Measurements from ENCODE around the gene IRF9.

IRF9 gene

GRCh38 chr14:24176599-24176998 lies 15.5 kb downstream of the IRF9 start:
- in situ Hi-C loops (cut with MboI; ENCODE audit: low sequenced_read_pairs), result no loop called here

- in situ Hi-C loops (cut with MboI; ENCODE audit: low sequenced_read_pairs), result no loop called here
These were observed 16.2 kb downstream of the IRF9 start for GRCh38 chr14:24177041-24177825.

GRCh38 chr14:24177891-24178290 lies 16.8 kb downstream of the IRF9 start:
- in situ Hi-C loops (cut with MboI; ENCODE audit: low sequenced_read_pairs), result no loop called here

- in situ Hi-C loops (cut with MboI; ENCODE audit: low sequenced_read_pairs), result no loop called here
These were observed 17.5 kb downstream of the IRF9 start for GRCh38 chr14:24178399-24179178.

DNA sequence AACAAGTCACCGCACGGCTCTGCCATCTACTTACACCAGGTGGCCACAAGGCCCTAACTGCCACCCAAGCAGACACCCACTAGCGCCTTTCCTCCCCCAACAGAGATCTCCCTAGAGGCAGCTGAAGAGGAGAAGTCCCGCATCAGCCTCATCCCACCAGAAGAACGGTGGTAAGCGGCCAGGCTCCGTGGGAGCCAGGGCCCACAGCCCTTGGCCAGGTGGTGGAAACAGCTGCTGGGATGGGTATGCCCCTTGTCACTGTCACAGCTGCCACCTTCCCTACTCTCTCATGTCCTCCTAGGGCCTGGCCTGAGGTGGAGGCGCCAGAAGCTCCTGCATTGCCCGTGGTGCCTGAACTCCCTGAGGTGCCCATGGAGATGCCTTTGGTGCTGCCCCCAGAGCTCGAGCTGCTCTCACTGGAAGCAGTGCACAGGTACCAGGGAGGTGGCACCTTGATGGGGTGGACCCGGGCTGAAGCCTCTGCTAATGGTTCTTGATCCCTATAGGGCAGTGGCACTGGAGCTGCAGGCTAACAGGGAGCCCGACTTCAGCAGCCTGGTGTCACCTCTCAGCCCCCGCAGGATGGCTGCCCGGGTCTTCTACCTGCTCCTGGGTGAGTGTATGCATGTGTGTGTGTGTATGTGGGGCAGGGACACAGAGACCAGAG lies 18.4 kb downstream of the IRF9 start:
- in situ Hi-C loops (cut with MboI; ENCODE audit: low sequenced_read_pairs), result no loop called here

GRCh38 chr14:24179961-24180796 lies 19.1 kb downstream of the IRF9 start:
- in situ Hi-C loops (cut with MboI; ENCODE audit: low sequenced_read_pairs), result no loop called here

DNA sequence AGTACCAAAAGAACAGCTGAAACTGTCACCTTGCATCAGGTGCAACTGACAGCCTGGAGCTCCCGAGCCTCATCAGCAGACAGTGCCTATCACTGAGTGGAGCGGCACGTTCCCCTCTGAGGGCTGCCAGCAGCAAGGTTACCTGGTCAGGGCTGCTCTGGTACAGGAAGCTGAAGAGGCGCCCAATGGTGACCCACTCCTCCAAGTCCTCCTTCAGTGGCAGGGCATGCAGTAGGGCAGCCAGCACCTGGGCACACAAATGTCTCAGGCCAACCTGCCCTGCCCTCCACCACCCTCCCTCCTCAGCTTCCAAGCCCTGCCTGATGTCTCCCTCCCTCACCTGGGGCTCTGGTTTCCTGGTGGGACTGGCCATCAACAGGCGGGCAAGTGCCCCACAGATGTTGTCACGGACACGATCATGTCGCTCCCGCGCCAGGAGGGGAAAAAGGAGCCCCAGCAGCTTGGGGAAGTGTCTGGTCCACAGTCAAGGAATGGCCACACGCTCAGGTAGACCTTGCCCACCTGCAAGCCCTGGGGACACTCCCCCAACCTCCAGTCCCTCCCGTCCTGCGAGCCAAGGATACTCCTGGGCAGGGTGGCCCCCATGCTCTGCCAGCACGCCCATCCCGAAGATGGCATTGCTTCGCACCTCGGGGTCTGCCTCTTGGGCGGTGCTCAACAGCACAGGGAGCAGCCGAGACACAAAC lies 20.5 kb downstream of the IRF9 start:
- in situ Hi-C loops (cut with MboI; ENCODE audit: low sequenced_read_pairs), result no loop called here

- in situ Hi-C loops (cut with MboI; ENCODE audit: low sequenced_read_pairs), result no loop called here
These were observed 21.2 kb downstream of the IRF9 start for GRCh38 chr14:24182110-24182882.

DNA sequence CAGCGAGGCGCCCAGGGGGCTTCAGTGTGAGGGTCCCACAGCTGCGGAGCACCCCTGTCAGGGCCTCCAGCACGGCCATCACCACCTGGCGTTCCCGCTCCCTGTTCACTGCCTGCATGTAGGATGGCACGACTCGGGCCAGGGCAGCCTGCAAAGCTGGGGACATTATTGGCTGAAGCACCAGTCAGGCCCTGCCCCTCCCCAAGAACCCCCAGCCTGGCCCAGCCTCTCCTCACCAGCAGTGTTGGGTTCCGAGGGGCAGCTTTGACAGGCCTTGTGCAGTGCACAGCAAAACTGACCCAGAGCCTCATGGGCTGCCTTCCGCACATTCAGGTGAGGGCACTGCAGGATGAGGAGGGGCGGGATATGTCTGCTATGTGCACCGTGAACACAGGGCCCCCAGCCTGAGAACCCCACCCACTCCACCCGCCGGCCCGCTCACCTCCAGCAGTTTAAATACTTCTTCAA lies 22.0 kb downstream of the IRF9 start:
- in situ Hi-C loops (cut with MboI; ENCODE audit: low sequenced_read_pairs), result no loop called here

GRCh38 chr14:24184104-24184970 lies 23.3 kb downstream of the IRF9 start:
- in situ Hi-C loops (cut with MboI; ENCODE audit: low sequenced_read_pairs), result no loop called here

DNA sequence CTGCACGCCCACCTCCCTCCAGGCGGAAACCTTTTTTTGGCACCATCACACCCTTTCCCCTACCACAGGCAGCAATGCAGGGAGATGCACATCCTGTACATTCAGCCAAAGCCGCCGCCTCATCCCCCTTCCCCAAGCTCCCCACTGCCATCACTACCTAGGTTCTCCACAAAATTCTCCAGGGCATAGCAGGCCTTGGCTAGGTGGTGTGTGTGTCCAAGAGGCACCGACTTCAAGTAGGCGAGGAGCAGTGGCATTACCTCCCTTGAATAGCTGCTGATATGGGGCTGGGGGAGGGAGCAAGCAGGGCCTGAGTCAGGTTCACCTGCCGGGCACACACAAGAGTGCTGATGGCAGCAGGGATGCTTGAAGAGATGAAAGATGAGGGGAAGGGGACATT lies 24.0 kb downstream of the IRF9 start:
- in situ Hi-C loops (cut with MboI; ENCODE audit: low sequenced_read_pairs), result no loop called here

DNA sequence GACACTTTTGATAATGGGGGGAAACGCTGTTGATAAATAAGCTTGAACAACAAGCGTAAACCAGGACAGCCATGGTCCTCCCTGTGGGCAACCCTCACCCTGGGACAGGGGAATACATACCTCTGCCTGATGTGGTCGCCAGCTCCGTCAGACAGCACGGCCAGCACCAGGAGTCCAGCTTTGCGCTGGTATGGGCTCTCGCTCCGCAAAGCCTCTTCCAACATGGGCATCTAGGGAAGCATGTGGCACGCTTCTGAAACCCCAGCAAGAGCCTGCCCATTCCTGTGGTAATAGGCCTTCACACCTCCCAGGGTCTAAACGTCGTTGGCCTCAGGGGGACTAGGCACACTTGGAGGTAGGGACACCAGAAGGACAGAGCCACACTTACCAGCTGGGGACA lies 24.7 kb downstream of the IRF9 start:
- in situ Hi-C loops (cut with MboI; ENCODE audit: low sequenced_read_pairs), result no loop called here

DNA sequence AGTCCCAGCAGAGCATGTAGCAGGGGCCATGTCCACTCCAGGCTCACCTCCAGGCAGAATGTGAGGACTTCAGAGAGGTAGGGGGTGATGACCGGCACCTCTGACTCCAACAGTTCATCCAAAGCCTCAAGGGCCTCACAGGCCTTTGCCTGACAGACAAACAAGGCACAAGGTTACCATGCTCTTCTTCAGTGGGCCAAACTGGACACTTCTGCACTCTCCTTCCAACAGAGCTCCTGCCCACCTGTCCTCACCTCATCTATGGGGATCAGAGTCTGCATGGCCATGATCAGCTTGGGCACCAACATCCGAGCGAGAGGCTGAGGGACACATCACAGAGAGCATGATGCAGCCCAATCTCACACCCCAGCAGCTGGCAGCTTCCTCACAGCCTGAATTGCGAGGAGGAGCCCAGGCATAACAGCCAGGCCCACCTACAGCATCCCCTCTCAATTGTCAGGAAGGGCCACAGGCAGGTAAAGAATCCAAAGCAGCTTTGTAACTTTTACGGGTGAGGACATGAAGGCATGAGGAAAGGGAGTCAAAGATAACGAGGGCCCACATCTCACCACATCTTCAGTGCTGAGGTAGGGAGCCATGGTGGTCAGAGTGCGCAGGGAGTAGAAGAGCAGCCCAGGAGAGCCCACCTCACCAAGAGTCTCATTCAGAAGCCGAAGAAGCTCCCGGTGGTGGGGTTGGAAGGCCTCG lies 25.9 kb downstream of the IRF9 start:
- in situ Hi-C loops (cut with MboI; ENCODE audit: low sequenced_read_pairs), result no loop called here

- in situ Hi-C loops (cut with MboI; ENCODE audit: low sequenced_read_pairs), result no loop called here
These were observed 26.5 kb downstream of the IRF9 start for GRCh38 chr14:24187539-24187915.

- in situ Hi-C loops (cut with MboI; ENCODE audit: low sequenced_read_pairs), result no loop called here
These were observed 27.4 kb downstream of the IRF9 start, which contains the start of gene IPO4 for GRCh38 chr14:24188251-24189058. IPO4 (minus strand) TSS chr14:24188816; CDS start chr14:24188787, 29 bp downstream.

GRCh38 chr14:24189059-24189375 lies 28.0 kb downstream of the IRF9 start:
- in situ Hi-C loops (cut with MboI; ENCODE audit: low sequenced_read_pairs), result no loop called here

DNA sequence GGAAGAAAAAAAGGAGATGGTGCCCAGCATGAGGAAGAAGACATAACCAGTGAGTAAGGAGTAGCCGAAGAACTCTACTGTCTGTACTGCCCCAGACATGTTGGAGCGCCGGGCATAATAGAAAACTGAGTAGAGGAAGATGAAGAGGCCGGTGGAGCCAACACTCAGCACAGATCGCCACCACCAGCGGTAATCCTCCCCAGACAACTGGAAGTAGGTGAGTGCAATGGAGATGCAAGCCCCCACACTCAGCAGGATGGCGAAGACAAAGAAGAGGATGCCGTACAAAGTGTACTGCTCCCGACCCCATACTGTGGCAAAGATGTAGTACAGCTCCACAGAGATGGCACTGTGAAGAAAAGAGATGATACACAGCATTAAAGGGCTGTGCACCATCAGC lies 28.4 kb downstream of the IRF9 start:
- in situ Hi-C loops (cut with MboI; ENCODE audit: low sequenced_read_pairs), result no loop called here
